ENCODE results near the gene GAREM1.
"Not testable (repeated sequence)": the region's sequence is repeated elsewhere in the genome, so short reads cannot be mapped to it uniquely, and the experiment has no call there.

The GAREM1 gene

GRCh38 chr18:32249147-32249929 is 221.3 kb downstream of the GAREM1 start:
- no peak for DNase-seq

- DNase-seq: no peak
These were observed 225.8 kb downstream of the GAREM1 start for GRCh38 chr18:32244881-32245280.

- DNase-seq: no peak
These were observed 227.3 kb downstream of the GAREM1 start for GRCh38 chr18:32243358-32243757.

GRCh38 chr18:32242395-32242794 is 228.3 kb downstream of the GAREM1 start:
- DNase-seq: no peak

- DNase-seq: no peak
These were observed 231.9 kb downstream of the GAREM1 start for GRCh38 chr18:32238635-32239268.

- no peak for DNase-seq
These were observed 233.6 kb downstream of the GAREM1 start for GRCh38 chr18:32237049-32237448.

GRCh38 chr18:32233348-32233747 is 237.3 kb downstream of the GAREM1 start:
- DNase-seq: not testable (repeated sequence)

- no peak for DNase-seq
These were observed 251.2 kb downstream of the GAREM1 start for GRCh38 chr18:32219431-32220018.

GRCh38 chr18:32216390-32216789 is 254.3 kb downstream of the GAREM1 start:
- no peak for DNase-seq

GRCh38 chr18:32213693-32214092 is 257.0 kb downstream of the GAREM1 start:
- no peak for DNase-seq

Data from activated gamma-delta T cell treated with Interleukin-2 at 50 U/mL for 16 hours (primary cell).